GM12892 (cell line): Measurements from ENCODE around the gene AUH.

ENCODE experiments used
- POLR2A ChIP-seq: IDR thresholded peaks from 2 replicates; pipeline ENCODE4 v1.6.1; 2011; ENCODE audit warnings: low read depth, low read length, control low read depth
- POLR2AphosphoS5 ChIP-seq: IDR thresholded peaks from 2 replicates; pipeline ENCODE4 v1.6.1; 2011; ENCODE audit warnings: low read depth, low read length, control low read depth

DNA sequence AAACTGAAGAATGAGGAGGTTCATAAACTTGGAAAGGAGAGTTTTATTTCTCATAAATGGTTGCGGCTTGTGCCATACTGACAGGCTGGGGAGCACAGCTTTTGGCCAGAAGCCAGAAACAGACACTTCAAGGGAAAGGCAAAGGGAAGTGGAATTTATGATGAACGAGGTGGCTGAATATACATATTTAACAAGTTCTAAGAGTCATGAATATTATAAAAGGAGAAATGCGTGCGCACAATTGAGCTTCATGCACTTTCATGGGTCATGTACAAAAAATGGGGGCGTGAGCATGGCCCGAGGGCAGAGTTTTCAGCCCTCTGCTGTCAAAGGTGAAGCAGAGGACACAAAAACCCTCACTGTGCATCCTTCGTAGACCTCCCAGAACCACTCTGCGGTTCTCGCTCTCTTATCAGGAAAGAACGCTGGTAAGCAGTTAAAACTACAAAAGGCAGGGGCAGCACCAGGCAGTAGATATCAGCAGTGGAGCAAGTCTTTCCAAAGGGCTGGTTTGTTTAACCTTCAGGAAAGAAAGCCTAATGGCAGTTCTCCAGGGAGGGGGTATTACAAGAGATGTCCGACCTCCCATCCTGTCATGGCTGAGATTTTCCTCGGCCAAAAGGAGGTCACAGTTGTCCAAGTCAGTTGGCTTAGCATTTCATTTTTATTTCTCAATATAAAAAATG is 29.0 kb downstream of the AUH start:
- no peak for TF ChIP-seq POLR2AphosphoS5
- no peak for TF ChIP-seq POLR2A
